Uterus (tissue), 2 donors: ENCODE results near the gene LRRTM1.

Experiments used
- POLR2A ChIP-seq, 2 donors: fragments of 450-650 bp; IDR thresholded peaks; one replicate each; pipeline ENCODE4 v1.6.1; 2016; ENCODE audit warnings: antibody characterized with exemption in 2 of 2, mild to moderate bottlenecking in 1 of 2, moderate library complexity in 1 of 2
- TF ChIP-seq, protein P1 (sequence below), 4 experiments: fragments of 200-600 bp in 2 of 4; fragments of 450-650 bp in 2 of 4; sonication (generic) in 2 of 4; IDR thresholded peaks; one replicate each; pipeline ENCODE4 v1.5.1; 2016 to 2019; ENCODE audit warnings: antibody characterized with exemption in 4 of 4, mild to moderate bottlenecking in 2 of 4, moderate library complexity in 1 of 4

DNA sequence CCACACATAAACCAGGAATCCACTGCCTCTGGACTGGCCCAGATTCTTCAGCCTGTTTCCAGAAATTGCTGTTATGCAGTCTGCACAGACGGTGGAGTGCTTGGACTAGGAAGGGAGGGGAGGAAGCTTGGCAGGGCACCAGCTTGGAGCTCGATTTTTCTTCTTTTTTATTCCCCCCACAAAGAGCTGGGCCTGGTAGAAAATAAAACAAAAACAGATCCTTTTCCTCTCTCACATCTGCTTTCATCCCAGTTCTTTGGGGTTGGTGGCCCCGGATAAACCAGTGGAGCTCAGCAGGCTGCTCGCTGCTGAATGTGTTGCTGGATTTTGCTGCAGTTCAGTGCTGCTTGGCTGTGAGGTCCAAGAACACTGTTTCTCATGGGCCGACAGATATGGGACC, 16.0 kb downstream of the LRRTM1 start:
- TF ChIP-seq, protein P1, sequence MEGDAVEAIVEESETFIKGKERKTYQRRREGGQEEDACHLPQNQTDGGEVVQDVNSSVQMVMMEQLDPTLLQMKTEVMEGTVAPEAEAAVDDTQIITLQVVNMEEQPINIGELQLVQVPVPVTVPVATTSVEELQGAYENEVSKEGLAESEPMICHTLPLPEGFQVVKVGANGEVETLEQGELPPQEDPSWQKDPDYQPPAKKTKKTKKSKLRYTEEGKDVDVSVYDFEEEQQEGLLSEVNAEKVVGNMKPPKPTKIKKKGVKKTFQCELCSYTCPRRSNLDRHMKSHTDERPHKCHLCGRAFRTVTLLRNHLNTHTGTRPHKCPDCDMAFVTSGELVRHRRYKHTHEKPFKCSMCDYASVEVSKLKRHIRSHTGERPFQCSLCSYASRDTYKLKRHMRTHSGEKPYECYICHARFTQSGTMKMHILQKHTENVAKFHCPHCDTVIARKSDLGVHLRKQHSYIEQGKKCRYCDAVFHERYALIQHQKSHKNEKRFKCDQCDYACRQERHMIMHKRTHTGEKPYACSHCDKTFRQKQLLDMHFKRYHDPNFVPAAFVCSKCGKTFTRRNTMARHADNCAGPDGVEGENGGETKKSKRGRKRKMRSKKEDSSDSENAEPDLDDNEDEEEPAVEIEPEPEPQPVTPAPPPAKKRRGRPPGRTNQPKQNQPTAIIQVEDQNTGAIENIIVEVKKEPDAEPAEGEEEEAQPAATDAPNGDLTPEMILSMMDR (IDR thresholded peaks at IDR 0.05) = no peak
- no peak for TF ChIP-seq POLR2A (IDR thresholded peaks at IDR 0.05)
